NB4 (cell line): ENCODE measurements around the gene DEF6.

Source experiments
- DNase-seq: peaks from one replicate; pipeline ENCODE4 v3.0.0; 2010; ENCODE audit warnings: low read depth
- H3K4me3 ChIP-seq: one replicate; pipeline ENCODE4 v1.5.1; 2011; ENCODE audit warnings: mild to moderate bottlenecking, low read depth, low read length, moderate library complexity
- CTCF ChIP-seq: IDR thresholded peaks from one replicate; pipeline ENCODE4 v1.5.1; 2012; ENCODE audit warnings: low read depth, low read length
- MAX ChIP-seq: IDR thresholded peaks from 2 replicates; pipeline ENCODE4 v1.6.1; 2011; ENCODE audit warnings: low read depth, low read length
- MYC ChIP-seq: IDR thresholded peaks from 2 replicates; pipeline ENCODE4 v1.6.1; 2011; ENCODE audit warnings: low read depth, low read length
- POLR2A ChIP-seq: IDR thresholded peaks from 2 replicates; pipeline ENCODE4 v1.6.1; 2011; ENCODE audit warnings: mild to moderate bottlenecking; ENCODE audit not compliant: insufficient read length; ENCODE audit errors: extremely low read depth

Gene DEF6

GRCh38 chr6:35272005-35272404, 25.6 kb upstream of the DEF6 start:
- H3K4me3 ChIP-seq = no peak overlapping the region
- DNase-seq = no peak
- TF ChIP-seq MYC = no peak
- TF ChIP-seq POLR2A = no peak
- TF ChIP-seq CTCF = no peak
- no peak for TF ChIP-seq MAX

DNA sequence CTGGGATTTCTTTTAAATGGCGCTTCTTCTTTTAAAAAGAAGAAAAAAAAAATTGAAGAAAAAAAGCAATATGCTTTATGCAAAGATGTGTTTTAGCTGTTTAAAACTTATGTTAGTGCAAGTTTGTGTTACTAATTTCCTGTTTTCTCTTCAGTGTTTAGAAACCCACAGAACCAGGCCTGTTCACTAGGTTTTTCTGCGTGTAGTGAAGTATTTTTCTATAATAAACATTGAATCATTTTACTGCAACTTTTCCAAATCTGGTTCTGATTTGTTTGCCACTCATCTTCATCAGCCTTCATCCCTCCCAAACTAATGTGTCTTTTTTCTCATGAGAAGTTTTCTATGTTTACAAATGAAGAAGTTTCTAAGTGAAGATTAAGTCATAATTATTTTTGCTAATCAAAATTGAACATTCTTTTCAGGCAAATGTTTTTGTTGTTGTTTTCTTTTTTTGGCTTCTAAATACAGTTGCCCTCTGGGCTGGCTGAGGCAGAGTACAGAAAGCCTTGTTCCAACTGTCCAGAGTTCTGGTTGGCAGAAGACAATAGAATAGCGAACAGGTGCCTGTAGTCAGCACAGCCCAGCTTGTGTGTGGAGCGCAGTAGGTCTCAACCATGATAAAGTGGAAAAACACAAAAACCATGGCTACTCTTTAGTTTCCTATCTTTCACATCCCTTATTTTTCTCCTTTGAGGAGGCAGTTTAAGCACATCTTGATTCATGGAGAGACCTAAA, 23.6 kb upstream of the DEF6 start:
- DNase-seq = no peak
- no peak overlapping the region for H3K4me3 ChIP-seq
- no peak for TF ChIP-seq CTCF
- TF ChIP-seq MAX = no peak
- no peak for TF ChIP-seq POLR2A
- TF ChIP-seq MYC = no peak

GRCh38 chr6:35275744-35276260, 21.8 kb upstream of the DEF6 start:
- no peak for DNase-seq
- no peak overlapping the region for H3K4me3 ChIP-seq
- TF ChIP-seq MYC (no peak), MAX (no peak), CTCF (no peak), POLR2A (no peak)

DNA sequence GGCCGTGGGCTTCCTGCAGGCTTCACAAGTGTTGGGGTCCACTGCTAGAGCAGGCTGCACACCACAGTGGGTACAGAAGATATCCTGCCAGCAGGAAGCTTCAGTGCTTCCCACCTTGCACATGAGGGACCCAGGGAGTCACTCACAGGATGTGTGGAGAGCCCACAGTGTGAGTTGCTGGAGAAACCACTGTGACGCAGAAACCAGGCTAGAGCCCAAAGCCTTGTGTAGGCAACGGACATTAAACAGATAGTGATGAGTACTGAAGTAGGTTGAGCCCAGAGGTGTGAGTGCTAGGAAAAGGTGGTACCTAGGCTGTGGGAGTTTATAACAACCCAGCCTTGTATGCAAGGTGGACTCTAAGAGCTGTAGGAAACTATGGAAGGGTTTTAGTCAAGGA, 18.9 kb upstream of the DEF6 start:
- no peak overlapping the region for H3K4me3 ChIP-seq
- no peak for DNase-seq
- TF ChIP-seq POLR2A = no peak
- TF ChIP-seq MYC = no peak
- no peak for TF ChIP-seq CTCF
- TF ChIP-seq MAX = no peak

GRCh38 chr6:35280903-35281302, 16.7 kb upstream of the DEF6 start:
- no peak for DNase-seq
- no peak overlapping the region for H3K4me3 ChIP-seq
- TF ChIP-seq MYC = no peak
- no peak for TF ChIP-seq POLR2A
- no peak for TF ChIP-seq CTCF
- TF ChIP-seq MAX = no peak
